ENCODE results near the gene ANKS1A.

Gene ANKS1A

GRCh38 chr6:35076997-35077712 is 188.1 kb downstream of the ANKS1A start:
- no peak for DNase-seq

DNA sequence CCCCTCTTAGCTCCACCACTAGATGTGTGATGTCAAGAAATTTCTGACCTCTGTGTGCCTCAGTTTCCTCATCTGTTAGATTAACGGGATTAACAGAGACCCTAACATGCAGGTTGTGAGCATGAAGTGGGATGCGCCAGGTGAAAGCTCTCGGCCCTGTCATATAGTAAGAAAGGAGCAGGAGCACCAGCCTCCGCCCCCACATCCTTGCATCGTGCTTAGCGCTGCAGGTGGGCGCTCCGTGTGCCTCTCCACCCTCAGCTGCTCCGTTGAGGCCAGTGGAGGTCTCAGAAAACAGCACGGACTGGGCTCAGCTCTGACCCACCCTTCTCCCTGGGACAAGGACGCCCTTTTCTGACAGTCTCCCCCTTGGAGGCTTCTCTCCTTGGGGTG is 188.7 kb downstream of the ANKS1A start:
- DNase-seq: no peak

DNA sequence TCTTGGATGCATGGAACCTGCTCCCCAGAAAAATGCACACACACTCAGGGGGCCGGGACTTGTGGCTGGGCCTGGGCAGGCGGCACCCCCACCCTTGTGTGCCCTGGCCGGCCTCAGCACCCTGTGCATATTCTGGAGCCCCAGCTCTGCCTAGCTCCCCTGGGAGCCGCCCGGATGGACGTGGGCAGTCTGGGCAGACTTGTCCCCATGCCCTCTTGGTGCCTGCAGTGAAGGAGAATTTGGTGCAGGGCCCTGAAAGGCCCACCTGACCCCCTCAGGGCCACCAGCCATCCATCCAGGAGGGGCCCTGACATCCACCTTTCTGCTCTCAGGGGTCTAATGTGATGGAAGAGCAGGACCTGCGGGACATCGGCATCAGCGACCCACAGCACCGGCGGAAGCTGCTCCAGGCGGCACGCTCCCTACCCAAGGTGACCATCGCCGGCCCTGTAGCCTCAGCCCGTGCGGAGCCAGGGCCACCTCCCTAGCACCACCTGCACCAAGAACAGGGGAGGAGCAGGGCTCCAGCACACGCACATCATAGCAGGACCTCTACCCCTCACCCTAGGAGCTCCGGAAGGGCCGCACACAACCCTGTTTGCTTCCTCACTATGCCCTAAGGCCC is 189.3 kb downstream of the ANKS1A start:
- DNase-seq: no peak

- no peak for DNase-seq
Observed at GRCh38 chr6:35078896-35079295, 189.8 kb downstream of the ANKS1A start.

- no peak for DNase-seq
Observed at GRCh38 chr6:35079311-35080000, 190.4 kb downstream of the ANKS1A start.

DNA sequence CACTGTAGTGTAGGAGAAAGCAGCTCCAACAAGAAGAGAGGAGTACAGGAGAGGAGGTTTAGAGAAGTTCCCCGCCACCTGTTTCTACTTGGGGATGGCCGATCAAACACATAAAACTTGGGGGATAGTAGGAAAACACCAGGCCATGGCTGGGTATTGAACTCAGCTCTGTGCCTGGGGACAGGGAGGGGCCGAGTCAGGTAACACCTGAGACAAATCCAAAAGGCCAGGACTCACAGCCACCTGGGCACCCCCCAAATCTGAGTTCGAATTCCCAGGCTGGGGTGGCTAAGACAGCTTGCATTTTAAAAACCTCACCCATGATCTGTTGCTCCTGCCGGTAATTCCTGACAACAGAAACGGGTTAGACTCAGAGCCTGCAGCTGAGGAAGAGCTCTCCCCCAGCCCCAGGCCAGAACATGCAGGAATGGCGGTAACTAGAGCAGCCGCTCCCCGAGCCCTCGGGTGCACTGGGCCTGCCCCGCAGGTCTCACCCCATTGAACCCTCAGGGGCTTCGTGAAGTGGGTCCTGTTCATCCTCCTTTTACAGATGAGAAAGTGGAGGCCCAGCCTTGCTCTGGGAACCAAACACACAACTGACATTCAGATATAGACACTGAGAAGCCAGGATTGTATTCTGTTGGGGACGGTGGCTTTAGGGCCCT is 191.1 kb downstream of the ANKS1A start:
- no peak for DNase-seq

GRCh38 chr6:35080821-35081425 is 191.9 kb downstream of the ANKS1A start:
- no peak for DNase-seq

- DNase-seq: no peak
Observed at GRCh38 chr6:35081426-35081851, 192.4 kb downstream of the ANKS1A start.

DNA sequence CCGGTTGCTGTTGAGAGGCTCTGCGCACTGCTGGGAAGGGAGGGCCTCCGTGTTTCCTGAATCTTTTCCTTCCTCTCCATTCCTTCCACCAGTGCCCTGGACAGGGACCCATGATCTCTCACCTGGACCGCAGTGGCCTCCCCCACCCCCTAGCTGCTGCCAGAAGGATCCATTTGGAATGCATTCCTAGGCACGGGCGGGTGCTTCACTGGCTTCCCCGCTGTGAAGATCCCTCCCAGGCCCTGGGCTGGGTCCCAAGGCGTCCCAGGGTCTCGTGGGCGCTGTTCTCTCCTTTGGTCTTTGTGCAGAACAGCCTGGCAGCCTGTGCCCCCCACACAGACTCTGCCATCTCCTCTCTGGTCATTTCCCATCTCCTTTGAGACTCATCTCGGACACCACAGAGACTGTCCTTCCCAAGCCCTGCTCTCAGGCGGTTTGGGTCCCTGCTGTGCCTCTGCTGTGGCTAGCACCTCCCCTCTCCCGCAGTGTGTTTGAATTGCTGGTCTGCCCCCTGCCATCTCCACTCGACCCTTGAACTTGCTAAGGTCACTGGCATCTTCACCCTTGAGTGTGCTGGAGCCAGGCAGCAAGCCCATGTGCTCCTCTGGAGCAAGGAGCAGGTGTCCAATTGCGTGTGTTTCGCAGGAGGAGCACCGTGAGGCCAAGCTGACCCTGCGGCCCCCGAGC is 193.1 kb downstream of the ANKS1A start:
- no peak for DNase-seq

DNA sequence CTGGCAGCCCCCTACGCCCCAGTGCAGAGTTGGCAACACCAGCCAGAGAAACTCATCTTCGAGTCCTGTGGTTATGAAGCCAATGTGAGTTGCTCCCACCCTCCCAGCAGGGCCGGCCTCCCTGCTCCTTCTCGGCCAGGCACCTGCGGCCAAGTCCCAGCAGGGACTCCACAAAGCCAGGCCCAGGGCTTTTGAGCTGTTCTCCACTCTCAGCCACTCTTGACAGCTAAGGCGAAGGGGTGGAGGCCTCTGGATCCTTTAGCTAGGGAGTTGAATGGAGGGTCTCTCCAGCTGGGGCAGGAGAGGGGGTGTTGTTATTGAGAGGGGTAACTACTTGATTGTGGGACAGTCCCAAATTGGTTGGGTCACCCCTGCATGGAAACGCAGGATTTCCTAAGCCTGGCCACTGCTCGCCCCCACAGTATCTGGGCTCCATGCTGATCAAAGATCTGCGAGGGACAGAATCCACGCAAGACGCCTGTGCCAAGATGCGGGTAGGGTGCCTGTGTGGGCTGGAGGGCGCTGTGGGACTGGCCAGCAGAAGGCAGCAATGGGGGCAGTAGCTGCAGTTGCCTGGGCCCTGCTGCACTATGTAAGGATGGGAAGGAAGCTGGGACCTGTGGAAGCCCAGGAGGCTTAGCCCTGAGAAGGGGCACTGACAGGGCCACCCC is 193.8 kb downstream of the ANKS1A start:
- DNase-seq: no peak

DNA sequence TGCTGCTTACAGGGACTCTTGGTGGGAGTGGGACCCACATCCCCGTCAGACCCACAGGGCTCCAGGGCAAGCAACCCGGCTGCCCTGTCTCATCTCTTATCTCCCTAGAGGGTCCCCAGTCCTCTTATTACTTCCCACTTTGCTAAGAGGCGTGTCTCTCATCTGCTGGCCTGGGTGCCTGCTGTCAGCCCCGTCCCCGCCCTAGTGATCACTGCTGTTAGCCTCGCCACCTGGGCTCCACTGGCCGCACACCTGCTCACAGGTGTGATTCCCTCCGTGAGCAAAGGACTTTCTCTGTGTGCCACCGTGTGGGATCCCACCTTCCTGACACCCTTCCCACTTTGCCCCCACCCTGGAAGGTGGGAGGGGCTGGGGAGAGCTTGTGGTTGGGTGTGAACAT is 194.5 kb downstream of the ANKS1A start:
- DNase-seq: no peak

DNA sequence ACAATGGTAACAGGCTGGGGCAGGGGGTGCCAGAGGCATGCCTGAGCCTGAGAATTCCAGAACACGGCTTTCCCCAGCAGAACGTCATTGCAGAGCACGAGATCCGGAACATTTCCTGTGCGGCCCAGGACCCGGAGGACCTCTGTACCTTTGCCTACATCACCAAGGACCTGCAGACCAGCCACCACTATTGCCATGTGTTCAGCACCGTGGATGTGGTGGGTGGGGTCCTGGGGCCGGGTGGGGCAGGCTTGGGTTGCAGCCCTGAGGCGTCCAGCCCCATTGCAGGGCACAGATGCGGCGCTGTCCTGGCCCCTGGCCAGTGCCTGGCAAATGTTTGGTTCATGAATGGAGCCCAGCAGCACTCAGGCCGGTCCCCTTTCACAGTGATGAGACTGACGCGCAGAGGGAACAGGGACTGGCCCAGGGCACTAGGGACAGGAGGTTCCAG is 195.0 kb downstream of the ANKS1A start:
- no peak for DNase-seq

GRCh38 chr6:35084511-35085203 is 195.6 kb downstream of the ANKS1A start:
- no peak for DNase-seq

DNA sequence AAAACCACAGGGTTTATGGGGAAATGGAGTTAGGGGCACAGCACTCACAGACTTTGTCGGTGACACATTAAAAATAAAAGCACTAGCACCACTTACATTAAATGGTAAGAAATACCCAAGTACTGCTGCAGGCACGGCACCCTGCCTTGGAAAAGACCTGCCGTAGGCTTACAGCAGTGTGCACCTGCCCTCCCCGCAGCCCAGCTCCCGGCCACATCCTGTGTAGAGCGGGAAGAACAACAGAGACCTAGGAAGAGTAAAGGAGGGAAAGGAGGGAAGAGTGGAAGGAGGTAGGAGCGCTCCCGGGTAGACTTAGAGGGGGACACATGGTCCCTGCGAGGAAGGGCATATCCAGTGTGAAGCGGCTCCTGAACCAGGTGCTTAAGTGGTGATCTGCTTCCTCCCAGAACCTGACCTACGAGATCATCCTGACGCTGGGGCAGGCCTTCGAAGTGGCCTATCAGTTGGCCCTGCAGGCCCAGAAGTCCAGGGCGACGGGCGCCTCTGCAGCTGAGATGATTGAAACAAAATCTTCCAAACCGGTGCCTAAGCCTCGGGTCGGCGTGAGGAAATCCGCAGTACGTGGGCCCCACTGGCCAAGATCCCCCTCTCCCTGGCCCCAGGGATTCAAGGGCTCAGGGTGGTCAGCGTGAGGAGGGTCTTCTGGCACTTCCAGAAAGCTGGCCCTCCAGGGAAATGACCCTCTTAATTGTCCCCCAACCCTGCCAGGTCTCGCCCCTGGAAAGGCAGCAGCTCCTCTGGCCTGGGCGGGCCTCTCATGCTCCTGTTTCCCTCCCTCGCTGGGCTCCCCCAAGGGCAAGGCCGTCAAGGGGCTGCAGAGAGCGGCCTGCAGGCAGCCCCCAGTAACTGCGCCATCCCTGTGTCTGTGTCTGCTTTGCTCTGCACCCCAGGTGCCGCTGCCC is 196.6 kb downstream of the ANKS1A start:
- no peak for DNase-seq

GRCh38 chr6:35086282-35086632 is 197.2 kb downstream of the ANKS1A start:
- DNase-seq: no peak

GRCh38 chr6:35086636-35087360 is 197.7 kb downstream of the ANKS1A start:
- no peak for DNase-seq

GRCh38 chr6:35087361-35088280 is 198.6 kb downstream of the ANKS1A start:
- no peak for DNase-seq
